Astrocyte (in vitro differentiated cells and primary cell): Measurements from ENCODE around the gene ST6GALNAC3. TPM values are rescaled to one million over a fixed set of nuclear protein-coding genes. Genes with fewer than 3 reads are reported as not detected.

Experiments used
- DNase-seq: peaks from one replicate; pipeline ENCODE4 v3.0.0-alpha.2; 2010; ENCODE audit warnings: low read depth
- FAIRE-seq: peaks from 2 replicates; lab custom pipeline; 2011; peaks lifted over from hg19 to GRCh38; lab: Jason Lieb, UNC
- H2AFZ ChIP-seq: 2 replicates; pipeline ENCODE4 v1.6.0; 2012; ENCODE audit warnings: low read depth, low read length, inconsistent platforms
- H3K27ac ChIP-seq: 2 replicates; pipeline ENCODE4 v1.5.1; 2011; ENCODE audit warnings: low read depth, low read length, inconsistent platforms
- H3K27me3 ChIP-seq: 2 replicates; pipeline ENCODE4 v1.6.0; 2011; ENCODE audit warnings: low read length, inconsistent platforms; ENCODE audit not compliant: insufficient read depth
- H3K36me3 ChIP-seq: 2 replicates; pipeline ENCODE4 v1.5.1; 2011; ENCODE audit warnings: low read length, inconsistent platforms; ENCODE audit not compliant: insufficient read depth
- H3K4me1 ChIP-seq: 2 replicates; pipeline ENCODE4 v1.5.1; 2011; ENCODE audit warnings: low read length, inconsistent platforms; ENCODE audit not compliant: insufficient read depth
- H3K4me2 ChIP-seq: 2 replicates; pipeline ENCODE4 v1.6.0; 2012; ENCODE audit warnings: low read length, inconsistent platforms
- H3K4me3 ChIP-seq: 2 replicates; pipeline ENCODE4 v1.5.1; 2011; ENCODE audit warnings: low read depth, mild to moderate bottlenecking, low read length, inconsistent platforms; ENCODE audit not compliant: insufficient read depth
- H3K79me2 ChIP-seq: 2 replicates; pipeline ENCODE4 v1.6.0; 2012; ENCODE audit warnings: mild to moderate bottlenecking, low read length, inconsistent platforms; ENCODE audit not compliant: insufficient read depth
- H3K9ac ChIP-seq: 2 replicates; pipeline ENCODE4 v1.6.0; 2012; ENCODE audit warnings: mild to moderate bottlenecking, low read length, inconsistent platforms
- H3K9me3 ChIP-seq: 2 replicates; pipeline ENCODE4 v1.5.1; 2012; ENCODE audit warnings: low read depth, mild to moderate bottlenecking, low read length, inconsistent platforms; ENCODE audit not compliant: insufficient read depth
- H4K20me1 ChIP-seq: 2 replicates; pipeline ENCODE4 v1.6.0; 2012; ENCODE audit warnings: low read length, inconsistent platforms; ENCODE audit not compliant: insufficient read depth
- H3K27ac Mint-ChIP-seq: one replicate; pipeline ENCODE4 v1.8.0; 2021; ENCODE audit warnings: mild to moderate bottlenecking, mixed read lengths; ENCODE audit not compliant: unreplicated experiment
- H3K27me3 Mint-ChIP-seq: one replicate; pipeline ENCODE4 v1.8.0; 2021; ENCODE audit warnings: low read depth, mixed read lengths; ENCODE audit not compliant: unreplicated experiment
- H3K36me3 Mint-ChIP-seq: one replicate; pipeline ENCODE4 v1.8.0; 2021; ENCODE audit warnings: low read depth, mixed read lengths; ENCODE audit not compliant: unreplicated experiment
- H3K4me1 Mint-ChIP-seq: one replicate; pipeline ENCODE4 v1.8.0; 2021; ENCODE audit warnings: low read depth, mixed read lengths; ENCODE audit not compliant: unreplicated experiment
- H3K4me3 Mint-ChIP-seq: one replicate; pipeline ENCODE4 v1.8.0; 2021; ENCODE audit warnings: mild to moderate bottlenecking, moderate library complexity, mixed read lengths; ENCODE audit not compliant: unreplicated experiment
- H3K9me3 Mint-ChIP-seq: one replicate; pipeline ENCODE4 v1.8.0; 2021; ENCODE audit warnings: mild to moderate bottlenecking, mixed read lengths; ENCODE audit not compliant: unreplicated experiment
- CTCF ChIP-seq: IDR thresholded peaks from 2 replicates; pipeline ENCODE4 v1.5.1; 2011; ENCODE audit warnings: low read depth, mild to moderate bottlenecking, inconsistent platforms, low read length, moderate library complexity; ENCODE audit not compliant: insufficient read depth
- EZH2 ChIP-seq: IDR thresholded peaks from 2 replicates; pipeline ENCODE4 v1.6.1; 2012; ENCODE audit warnings: mild to moderate bottlenecking, low read length, inconsistent platforms; ENCODE audit not compliant: insufficient read depth
- total RNA-seq: library from RNA; stranded (reverse); gene quantifications from 2 replicates; pipeline ENCODE4 v1.2.1, GENCODE V29; 2021

Gene ST6GALNAC3
- total RNA-seq, 1 donor from 2014 or later, result 3.2 TPM

DNA sequence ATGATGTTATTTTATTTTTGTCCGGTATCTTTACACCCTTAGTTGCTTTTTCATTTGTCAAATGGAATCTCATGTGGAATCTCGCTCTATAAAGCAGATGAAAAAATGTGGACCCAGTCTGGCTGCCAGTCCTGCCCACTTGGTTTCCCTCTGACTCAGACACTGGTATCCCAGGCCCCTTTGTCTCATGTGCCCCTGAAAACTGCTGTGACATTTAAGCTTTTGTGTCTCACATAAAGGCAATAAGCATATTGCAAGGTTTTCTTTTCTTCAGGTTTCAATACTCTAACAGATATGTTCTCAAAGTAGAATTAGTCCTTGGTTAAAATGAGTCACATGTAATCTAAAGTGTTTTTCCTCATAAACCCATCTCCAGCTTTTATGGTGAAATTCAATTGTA is 183.3 kb downstream of the ST6GALNAC3 start:
- Histone ChIP-seq H3K27ac (no peak overlapping the region), H3K9ac (no peak overlapping the region), H3K79me2 (no peaks in the 10 kb centered on the region), H3K27me3 (no peaks in the 10 kb centered on the region), H3K9me3 (no peaks in the 10 kb centered on the region), H4K20me1 (no peaks in the 10 kb centered on the region), H2AFZ (no peak overlapping the region), H3K36me3 (no peaks in the 10 kb centered on the region), H3K4me2 (no peak overlapping the region), H3K4me3 (no peak overlapping the region), H3K4me1 (peaks cover 8% of the 10 kb centered on the region)
- Mint-ChIP-seq H3K27me3 (peaks cover 3% of the 10 kb centered on the region), H3K27ac (no peak overlapping the region), H3K9me3 (no peaks in the 10 kb centered on the region), H3K4me3 (no peak overlapping the region), H3K36me3 (no peaks in the 10 kb centered on the region), H3K4me1 (peaks cover 12% of the 10 kb centered on the region)
- FAIRE-seq, result no peak
- DNase-seq, result no peak
- TF ChIP-seq CTCF (no peak), EZH2 (no peak)

- TF ChIP-seq CTCF (no peak), EZH2 (no peak)
- Mint-ChIP-seq H3K4me3 (no peak overlapping the region), H3K27ac (no peak overlapping the region), H3K36me3 (no peaks in the 10 kb centered on the region), H3K4me1 (peaks cover 8% of the 10 kb centered on the region), H3K9me3 (no peaks in the 10 kb centered on the region), H3K27me3 (peaks cover 3% of the 10 kb centered on the region)
- Histone ChIP-seq H4K20me1 (no peaks in the 10 kb centered on the region), H3K9me3 (no peaks in the 10 kb centered on the region), H3K4me2 (no peak overlapping the region), H3K27me3 (no peaks in the 10 kb centered on the region), H2AFZ (no peak overlapping the region), H3K4me3 (no peak overlapping the region), H3K36me3 (no peaks in the 10 kb centered on the region), H3K27ac (no peak overlapping the region), H3K4me1 (peaks cover 3% of the 10 kb centered on the region), H3K9ac (no peak overlapping the region), H3K79me2 (no peaks in the 10 kb centered on the region)
- DNase-seq, result no peak
- FAIRE-seq, result no peak
Measured at GRCh38 chr1:76259270-76259669, 184.7 kb downstream of the ST6GALNAC3 start.

DNA sequence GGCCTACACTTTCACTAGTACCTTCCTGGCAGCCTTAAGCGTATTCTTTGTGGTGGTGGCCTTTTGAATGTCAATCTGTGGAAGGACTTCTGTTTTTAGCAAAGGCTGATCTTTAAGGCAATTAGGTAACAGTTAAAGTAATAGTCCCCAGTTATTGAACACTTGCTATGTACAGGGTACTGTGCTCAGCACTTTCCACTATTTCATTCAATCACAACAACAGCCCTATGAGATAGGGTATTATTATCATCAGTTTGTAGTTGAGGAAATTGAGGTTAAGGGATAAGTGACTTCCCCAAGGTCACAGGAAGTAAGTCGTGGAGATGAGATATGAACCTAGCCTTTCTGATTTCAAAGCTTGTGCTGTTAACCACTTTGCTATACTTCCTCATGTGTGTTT is 185.7 kb downstream of the ST6GALNAC3 start:
- H3K36me3 ChIP-seq, result no peaks in the 10 kb centered on the region
- H3K9me3 Mint-ChIP-seq, result no peaks in the 10 kb centered on the region
- TF ChIP-seq CTCF (no peak), EZH2 (no peak)
- H3K9ac ChIP-seq, result no peak overlapping the region
- H3K36me3 Mint-ChIP-seq, result no peaks in the 10 kb centered on the region
- H3K27me3 Mint-ChIP-seq, result peaks cover 3% of the 10 kb centered on the region
- H3K9me3 ChIP-seq, result no peaks in the 10 kb centered on the region
- no peaks in the 10 kb centered on the region for H3K79me2 ChIP-seq
- H4K20me1 ChIP-seq, result no peaks in the 10 kb centered on the region
- H3K27ac ChIP-seq, result no peak overlapping the region
- no peaks in the 10 kb centered on the region for H3K27me3 ChIP-seq
- FAIRE-seq (no peak), DNase-seq (no peak)
- H3K4me1 Mint-ChIP-seq, result peaks cover 4% of the 10 kb centered on the region
- no peak overlapping the region for H2AFZ ChIP-seq
- no peak overlapping the region for H3K4me3 Mint-ChIP-seq
- H3K4me1 ChIP-seq, result no peaks in the 10 kb centered on the region
- H3K27ac Mint-ChIP-seq, result no peak overlapping the region
- H3K4me3 ChIP-seq, result no peak overlapping the region
- H3K4me2 ChIP-seq, result no peak overlapping the region
